SK-N-MC (cell line): Measurements from ENCODE around the gene MTCL1.

Experiments
- DNase-seq: peaks from one replicate; pipeline ENCODE4 v3.0.0-alpha.2; 2011; ENCODE audit warnings: low read depth, low spot score
- H3K27ac ChIP-seq: fragments of 200-600 bp; sonication (generic); 2 replicates; pipeline ENCODE4 v1.5.1; 2016; ENCODE audit warnings: mixed run types
- H3K36me3 ChIP-seq: fragments of 200-600 bp; sonication (generic); 2 replicates; pipeline ENCODE4 v1.6.1; 2017; ENCODE audit warnings: antibody characterized with exemption, low read length, mixed read lengths; ENCODE audit not compliant: insufficient read depth
- H3K4me3 ChIP-seq: fragments of 200-600 bp; sonication (generic); 2 replicates; pipeline ENCODE4 v1.5.1; 2016
- H3K9ac ChIP-seq: fragments of 200-600 bp; sonication (generic); 2 replicates; pipeline ENCODE4 v1.8.0; 2017; ENCODE audit warnings: mixed run types, mixed read lengths; ENCODE audit not compliant: insufficient read length
- H3K9me3 ChIP-seq: fragments of 200-600 bp; sonication (generic); 2 replicates; pipeline ENCODE4 v1.6.1; 2017; ENCODE audit warnings: low read depth, mild to moderate bottlenecking, antibody characterized with exemption, low read length, moderate library complexity, mixed read lengths
- EZH2 ChIP-seq: fragments of 200-600 bp; sonication (generic); IDR thresholded peaks from one replicate; pipeline ENCODE4 v1.6.1; 2017; ENCODE audit warnings: antibody characterized with exemption
- FOXP2 ChIP-seq: optimal IDR thresholded peaks from 2 replicates; pipeline ENCODE3; 2011; ENCODE audit warnings: mild to moderate bottlenecking, moderate library complexity; ENCODE audit not compliant: insufficient read depth; ENCODE audit errors: extremely low read length, control extremely low read depth
- POLR2AphosphoS5 ChIP-seq: IDR thresholded peaks from 2 replicates; pipeline ENCODE4 v1.6.1; 2012; ENCODE audit warnings: mild to moderate bottlenecking, low read depth, low read length, borderline replicate concordance

MTCL1 gene

DNA sequence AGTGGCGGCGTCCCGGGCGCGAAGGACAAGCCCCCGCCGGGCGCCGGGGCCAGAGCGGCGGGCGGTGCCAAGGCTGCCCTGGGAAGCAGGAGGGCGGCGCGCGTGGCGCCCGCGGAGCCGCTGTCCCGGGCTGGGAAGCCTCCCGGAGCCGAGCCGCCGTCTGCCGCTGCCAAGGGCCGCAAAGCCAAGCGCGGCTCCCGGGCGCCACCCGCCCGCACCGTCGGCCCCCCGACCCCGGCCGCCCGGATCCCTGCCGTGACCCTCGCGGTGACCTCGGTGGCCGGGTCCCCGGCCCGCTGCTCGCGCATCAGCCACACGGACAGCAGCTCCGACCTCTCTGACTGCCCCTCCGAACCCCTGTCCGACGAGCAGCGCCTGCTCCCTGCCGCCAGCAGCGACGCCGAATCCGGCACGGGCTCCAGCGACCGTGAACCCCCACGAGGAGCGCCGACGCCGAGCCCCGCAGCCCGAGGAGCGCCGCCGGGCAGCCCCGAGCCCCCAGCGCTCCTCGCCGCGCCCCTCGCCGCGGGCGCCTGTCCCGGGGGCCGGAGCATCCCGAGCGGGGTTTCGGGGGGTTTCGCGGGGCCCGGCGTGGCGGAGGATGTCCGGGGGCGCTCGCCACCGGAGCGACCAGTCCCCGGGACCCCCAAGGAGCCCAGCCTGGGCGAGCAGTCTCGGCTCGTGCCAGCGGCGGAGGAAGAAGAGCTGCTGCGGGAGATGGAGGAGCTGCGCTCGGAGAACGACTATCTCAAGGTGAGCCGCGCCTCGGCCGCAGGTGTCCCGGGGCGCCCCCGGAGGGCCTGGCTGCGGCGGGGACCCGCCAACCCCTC is 820 bp downstream of the MTCL1 start:
- Histone ChIP-seq H3K9me3 (no peaks in the 10 kb centered on the region), H3K4me3 (peak overlapping the region; percentile 78), H3K27ac (no peak overlapping the region), H3K9ac (no peak overlapping the region), H3K36me3 (no peaks in the 10 kb centered on the region)
- DNase-seq: no peak
- TF ChIP-seq FOXP2: no peak
- no peak for TF ChIP-seq EZH2
- no peak for TF ChIP-seq POLR2AphosphoS5

DNA sequence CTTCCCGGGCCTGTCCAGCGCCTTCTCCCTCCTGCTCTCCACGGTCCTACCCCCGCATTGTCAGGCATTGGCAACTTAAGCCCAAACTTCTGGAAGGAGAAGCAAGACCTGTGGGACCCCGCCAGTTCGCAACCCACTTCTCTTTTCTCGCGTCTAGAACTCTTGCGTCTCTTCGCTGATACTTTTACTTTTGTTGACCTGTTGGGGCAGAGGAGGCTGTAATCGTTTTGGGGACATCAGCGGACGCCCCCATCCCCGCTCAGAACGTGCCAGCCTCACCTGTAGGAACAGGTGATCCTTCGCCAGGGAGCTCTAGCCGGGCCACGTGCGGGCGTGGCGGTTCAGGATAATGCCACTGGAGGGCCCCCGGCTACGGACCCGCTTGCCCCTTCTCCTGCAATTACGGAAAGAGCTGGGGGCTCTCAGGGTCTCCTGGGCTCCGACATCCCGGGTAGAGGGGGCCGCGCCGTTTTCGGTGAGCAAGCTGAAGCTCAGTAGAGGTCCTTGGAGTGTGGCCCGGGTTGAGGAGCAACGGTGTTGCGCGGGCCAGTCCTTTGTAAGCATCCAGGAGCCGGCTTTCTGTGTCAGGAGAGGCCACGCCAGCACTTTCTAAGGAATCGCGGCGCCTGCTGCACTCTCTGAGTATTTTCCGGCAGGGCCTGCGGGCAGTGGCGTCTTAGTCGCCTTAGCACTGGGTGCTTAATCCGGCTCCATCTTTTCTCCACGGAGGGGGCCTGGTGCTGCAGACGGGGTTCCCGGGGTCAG is 1.6 kb downstream of the MTCL1 start:
- H3K36me3 ChIP-seq: no peaks in the 10 kb centered on the region
- no peaks in the 10 kb centered on the region for H3K9me3 ChIP-seq
- no peak for DNase-seq
- no peak overlapping the region for H3K27ac ChIP-seq
- peak overlapping the region; percentile 78 for H3K4me3 ChIP-seq
- no peak for TF ChIP-seq EZH2
- TF ChIP-seq POLR2AphosphoS5: no peak
- TF ChIP-seq FOXP2: no peak
- no peak overlapping the region for H3K9ac ChIP-seq

DNA sequence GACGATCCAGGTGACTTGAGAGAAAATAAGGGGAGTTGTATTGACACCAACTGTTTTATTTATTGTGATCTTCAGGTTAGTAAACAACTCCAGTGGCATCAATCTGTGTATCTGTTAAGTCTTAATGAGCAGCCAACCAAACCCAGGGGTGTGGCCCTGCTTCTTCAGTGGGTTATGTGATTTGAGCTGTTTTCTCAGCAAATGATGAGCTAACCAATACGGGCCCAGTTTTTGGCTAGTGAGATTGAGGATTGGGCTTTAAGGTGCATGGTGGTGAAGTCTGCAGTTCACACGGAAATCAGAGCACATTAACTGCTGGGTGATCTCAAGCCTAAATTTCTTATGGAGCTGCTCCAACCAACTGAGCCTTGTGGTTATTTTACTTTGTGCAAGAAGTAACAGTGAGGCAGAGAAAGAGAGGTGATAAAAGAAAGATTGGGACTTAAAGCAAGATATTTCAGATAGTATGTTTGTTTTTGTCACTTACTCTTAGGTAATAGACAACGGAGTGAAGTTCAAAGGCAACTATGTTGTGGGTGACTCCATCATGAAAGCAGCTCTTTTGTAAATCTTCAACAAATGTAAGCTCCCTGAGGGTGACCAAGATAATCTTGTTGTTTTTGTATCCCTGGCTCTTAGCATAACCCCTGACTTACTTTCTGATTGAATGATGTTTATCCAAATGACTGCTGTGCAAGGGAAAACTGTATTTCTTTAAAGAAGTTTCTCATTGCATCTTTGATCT is 2.4 kb downstream of the MTCL1 start:
- TF ChIP-seq POLR2AphosphoS5 (no peak), EZH2 (no peak), FOXP2 (no peak)
- no peak overlapping the region for H3K9ac ChIP-seq
- H3K36me3 ChIP-seq: no peaks in the 10 kb centered on the region
- no peak overlapping the region for H3K27ac ChIP-seq
- DNase-seq: no peak
- H3K9me3 ChIP-seq: no peaks in the 10 kb centered on the region
- no peak overlapping the region for H3K4me3 ChIP-seq

DNA sequence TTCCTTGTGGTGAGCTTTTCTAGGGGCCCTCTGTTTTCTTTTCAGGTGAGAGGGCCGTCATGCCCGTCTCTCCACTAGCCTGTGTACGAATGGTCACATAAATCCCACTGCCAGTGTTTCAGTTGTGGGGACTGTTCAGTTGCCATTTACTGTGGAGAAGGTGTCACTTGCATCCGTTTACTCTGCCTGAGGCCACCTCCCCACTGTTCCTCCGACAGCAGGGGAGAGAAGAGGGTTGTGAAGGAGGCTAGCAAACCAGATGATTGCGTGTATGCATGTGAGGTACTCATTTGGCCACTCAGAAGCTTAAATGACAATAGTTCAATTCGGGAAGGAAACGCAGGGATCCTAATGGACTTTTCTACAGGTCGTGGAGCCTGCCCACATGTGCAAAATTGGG is 3.3 kb downstream of the MTCL1 start:
- no peaks in the 10 kb centered on the region for H3K9me3 ChIP-seq
- no peak for DNase-seq
- H3K36me3 ChIP-seq: no peaks in the 10 kb centered on the region
- H3K9ac ChIP-seq: no peak overlapping the region
- H3K4me3 ChIP-seq: no peak overlapping the region
- no peak overlapping the region for H3K27ac ChIP-seq
- TF ChIP-seq EZH2 (no peak), FOXP2 (no peak), POLR2AphosphoS5 (no peak)

DNA sequence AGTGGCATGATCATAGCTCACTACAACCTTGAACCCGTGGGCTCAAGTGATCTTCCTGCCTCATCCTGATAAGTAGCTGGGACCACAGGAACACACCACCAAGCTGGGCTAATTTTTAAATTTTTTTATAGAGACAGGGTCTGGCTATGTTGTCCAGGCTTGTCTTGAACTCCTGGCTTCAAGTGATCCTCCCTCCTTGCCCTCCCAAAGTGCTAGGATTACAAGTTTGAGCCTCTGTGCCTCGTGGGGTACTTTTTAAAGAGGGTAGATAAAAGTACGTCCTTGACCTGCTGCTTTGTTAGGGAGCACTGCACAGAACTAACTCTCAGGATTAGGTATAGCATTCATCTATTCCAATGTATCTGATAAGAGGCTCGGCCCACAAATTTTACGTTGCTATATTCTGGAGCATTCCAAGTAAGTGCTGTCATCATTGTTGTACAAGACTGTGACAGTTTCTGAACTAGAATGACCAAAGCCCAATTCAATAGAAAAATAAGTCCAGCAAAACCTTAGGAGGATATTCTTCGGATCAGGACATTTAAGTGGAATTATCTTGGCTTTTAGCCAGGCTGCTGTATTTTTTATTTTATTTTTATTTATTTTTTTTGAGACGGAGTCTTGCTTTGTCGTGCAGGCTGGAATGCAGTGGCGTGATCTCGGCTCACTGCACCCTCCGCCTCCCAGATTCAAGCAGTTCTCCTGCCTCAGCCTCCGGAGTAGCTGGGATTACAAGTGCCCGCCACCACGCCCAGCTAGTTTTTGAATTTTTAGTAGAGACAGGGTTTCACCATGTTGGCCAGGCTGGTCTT is 4.1 kb downstream of the MTCL1 start:
- H3K27ac ChIP-seq: no peak overlapping the region
- no peaks in the 10 kb centered on the region for H3K36me3 ChIP-seq
- no peaks in the 10 kb centered on the region for H3K9me3 ChIP-seq
- no peak overlapping the region for H3K9ac ChIP-seq
- TF ChIP-seq POLR2AphosphoS5 (no peak), FOXP2 (no peak), EZH2 (no peak)
- H3K4me3 ChIP-seq: no peak overlapping the region
- no peak for DNase-seq

DNA sequence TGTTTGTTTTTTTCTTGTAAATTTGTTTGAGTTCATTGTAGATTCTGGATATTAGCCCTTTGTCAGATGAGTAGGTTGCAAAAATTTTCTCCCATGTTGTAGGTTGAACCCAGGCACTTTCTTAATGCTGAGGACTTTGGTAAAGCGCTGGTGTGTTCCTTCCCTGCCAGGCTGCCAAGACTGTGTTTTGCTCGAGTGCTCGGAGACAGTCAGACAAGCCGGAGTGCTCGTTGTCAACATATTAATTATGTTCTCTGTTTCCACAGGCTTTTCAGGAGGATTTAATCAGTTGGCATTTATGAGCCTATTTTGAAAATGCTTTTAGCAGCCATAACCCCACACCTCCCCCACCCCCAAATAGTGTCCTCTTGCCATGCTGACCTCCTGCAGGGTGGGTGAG is 6.4 kb downstream of the MTCL1 start:
- H3K36me3 ChIP-seq: no peaks in the 10 kb centered on the region
- no peak for DNase-seq
- no peak overlapping the region for H3K9ac ChIP-seq
- H3K4me3 ChIP-seq: no peak overlapping the region
- TF ChIP-seq FOXP2 (no peak), POLR2AphosphoS5 (no peak), EZH2 (no peak)
- no peaks in the 10 kb centered on the region for H3K9me3 ChIP-seq
- H3K27ac ChIP-seq: no peak overlapping the region

DNA sequence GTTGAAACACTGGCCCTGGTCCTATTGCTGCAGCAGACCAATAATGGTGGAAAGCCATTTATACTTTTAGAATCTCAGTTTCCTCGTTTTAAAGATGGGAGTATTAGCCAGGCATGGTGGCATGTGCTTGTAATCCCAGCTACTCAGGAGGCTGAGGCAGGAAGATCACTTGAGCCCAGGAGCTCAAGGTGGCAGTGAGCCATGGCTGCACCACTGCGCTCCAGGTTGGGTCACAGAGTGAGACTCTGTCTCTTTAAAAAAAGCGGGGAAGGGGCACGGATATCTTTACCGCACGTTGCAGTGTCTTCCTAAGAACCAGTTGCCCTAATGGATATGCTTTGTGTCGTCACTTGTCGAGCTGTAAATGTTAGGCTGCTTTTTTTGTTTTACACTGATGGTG is 8.3 kb downstream of the MTCL1 start:
- Histone ChIP-seq H3K9ac (no peak overlapping the region), H3K36me3 (no peaks in the 10 kb centered on the region), H3K27ac (no peak overlapping the region), H3K4me3 (no peak overlapping the region), H3K9me3 (no peaks in the 10 kb centered on the region)
- TF ChIP-seq POLR2AphosphoS5 (no peak), EZH2 (no peak), FOXP2 (no peak)
- no peak for DNase-seq

DNA sequence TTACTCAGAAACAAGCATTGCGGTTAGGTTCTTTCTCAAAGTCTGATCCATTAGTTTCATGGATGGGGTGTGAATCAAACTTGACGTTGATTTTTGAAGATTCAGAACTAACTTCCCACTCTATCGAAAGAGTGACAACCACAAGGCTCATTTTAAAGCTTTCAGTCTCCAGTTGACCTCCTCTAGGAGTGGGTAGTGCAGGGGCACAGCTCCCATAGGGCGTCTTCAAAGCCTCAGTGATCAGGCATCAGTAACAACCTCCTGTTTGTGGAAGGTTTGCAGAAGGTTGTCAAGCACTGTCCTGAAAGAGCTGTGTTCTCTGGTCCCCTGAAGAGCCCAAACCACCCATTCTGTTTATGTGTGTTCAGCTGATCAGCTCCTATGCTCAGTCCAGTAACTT is 10.2 kb downstream of the MTCL1 start:
- DNase-seq: no peak
- H3K36me3 ChIP-seq: no peaks in the 10 kb centered on the region
- TF ChIP-seq FOXP2 (no peak), EZH2 (no peak), POLR2AphosphoS5 (no peak)
- H3K9me3 ChIP-seq: no peaks in the 10 kb centered on the region
- no peak overlapping the region for H3K4me3 ChIP-seq
- H3K9ac ChIP-seq: no peak overlapping the region
- no peak overlapping the region for H3K27ac ChIP-seq
